GM13977 (cell line): ENCODE data around the gene MAD1L1.

Experiments used
- DNase-seq: peaks from one replicate; pipeline ENCODE4 v3.0.0; 2012; ENCODE audit warnings: low spot score
- CTCF ChIP-seq: IDR thresholded peaks from 2 replicates; pipeline ENCODE4 v1.5.1; 2012; ENCODE audit warnings: mild to moderate bottlenecking, control low read depth; ENCODE audit not compliant: insufficient read depth; ENCODE audit errors: extremely low read depth, missing control alignments
- in situ Hi-C: fragments of 300-500 bp; cut with MboI; formaldehyde crosslinking; loops from one replicate; pipeline ENCODE4 v1.12.0; 2022; ENCODE audit warnings: low sequenced_read_pairs, low pct_unique_long_range_greater_than_20kb, mixed read lengths, inconsistent platforms; ENCODE audit not compliant: unreplicated experiment

The MAD1L1 gene

DNA sequence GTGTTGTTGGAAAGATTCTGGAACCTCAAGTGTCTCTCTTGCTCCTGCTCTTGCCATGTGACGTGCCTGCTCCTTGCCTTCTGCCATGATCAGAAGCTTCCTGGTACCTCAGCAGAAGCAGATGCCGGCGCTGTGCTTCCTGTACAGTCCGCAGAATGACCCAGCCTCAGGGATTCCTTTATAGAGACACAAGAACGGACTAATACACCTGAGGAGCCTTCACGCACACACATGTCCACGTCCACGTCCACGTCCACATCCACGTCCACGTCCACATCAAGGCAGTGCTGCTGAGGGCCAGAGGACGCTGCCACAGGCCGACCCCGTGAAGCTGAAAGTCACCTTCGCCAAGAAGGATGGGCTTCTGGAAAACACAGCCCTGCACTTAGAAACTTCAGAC, 190.1 kb downstream of the MAD1L1 start:
- TF ChIP-seq CTCF: no peak
- in situ Hi-C loops: no loop called here
- no peak for DNase-seq

- peak; percentile 19 for TF ChIP-seq CTCF
- in situ Hi-C loops: no loop called here
- no peak for DNase-seq
Observed at GRCh38 chr7:2041496-2042367, 191.0 kb downstream of the MAD1L1 start.

GRCh38 chr7:2040893-2041270, 191.9 kb downstream of the MAD1L1 start:
- TF ChIP-seq CTCF: no peak
- in situ Hi-C loops: no loop called here
- no peak for DNase-seq

- in situ Hi-C loops: no loop called here
- DNase-seq: no peak
- no peak for TF ChIP-seq CTCF
Observed at GRCh38 chr7:2040201-2040892, 192.4 kb downstream of the MAD1L1 start.

DNA sequence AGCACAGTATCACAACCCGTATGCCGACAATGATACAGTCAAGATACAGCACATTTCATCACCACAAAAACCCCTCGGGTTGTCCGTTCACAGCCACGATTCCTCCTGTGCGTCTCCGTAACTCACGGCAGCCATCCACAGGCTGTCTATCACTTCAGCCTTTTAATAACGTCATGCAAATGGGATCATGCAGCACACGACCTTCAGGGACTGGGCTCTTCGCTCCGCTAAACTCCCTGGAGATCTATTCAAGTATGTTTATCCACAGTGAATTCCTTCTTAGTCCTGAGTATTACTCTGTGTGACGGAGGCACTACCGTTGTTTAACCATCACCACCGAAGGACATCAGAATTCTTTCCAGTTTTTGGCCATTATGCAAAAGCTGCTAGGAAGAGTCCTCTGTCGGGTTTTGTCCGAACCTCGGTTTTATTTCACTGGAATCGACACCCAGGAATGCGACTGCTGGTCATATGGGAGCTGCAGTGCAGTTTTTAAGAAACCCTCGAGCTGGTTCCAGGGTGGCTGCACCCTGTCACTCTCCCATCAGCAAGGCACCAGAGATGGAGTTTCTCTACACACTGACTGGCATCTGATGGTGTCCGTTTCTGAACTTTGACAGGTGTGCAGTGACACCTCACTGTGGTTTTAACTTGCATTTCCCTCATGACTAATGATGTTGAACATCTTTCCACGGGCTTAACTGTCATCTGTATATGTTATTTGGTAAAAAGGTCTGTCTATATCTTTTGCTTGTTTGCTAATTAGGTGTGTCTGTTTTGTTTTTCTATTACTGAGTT, 193.6 kb downstream of the MAD1L1 start:
- in situ Hi-C loops: no loop called here
- TF ChIP-seq CTCF: no peak
- DNase-seq: no peak

DNA sequence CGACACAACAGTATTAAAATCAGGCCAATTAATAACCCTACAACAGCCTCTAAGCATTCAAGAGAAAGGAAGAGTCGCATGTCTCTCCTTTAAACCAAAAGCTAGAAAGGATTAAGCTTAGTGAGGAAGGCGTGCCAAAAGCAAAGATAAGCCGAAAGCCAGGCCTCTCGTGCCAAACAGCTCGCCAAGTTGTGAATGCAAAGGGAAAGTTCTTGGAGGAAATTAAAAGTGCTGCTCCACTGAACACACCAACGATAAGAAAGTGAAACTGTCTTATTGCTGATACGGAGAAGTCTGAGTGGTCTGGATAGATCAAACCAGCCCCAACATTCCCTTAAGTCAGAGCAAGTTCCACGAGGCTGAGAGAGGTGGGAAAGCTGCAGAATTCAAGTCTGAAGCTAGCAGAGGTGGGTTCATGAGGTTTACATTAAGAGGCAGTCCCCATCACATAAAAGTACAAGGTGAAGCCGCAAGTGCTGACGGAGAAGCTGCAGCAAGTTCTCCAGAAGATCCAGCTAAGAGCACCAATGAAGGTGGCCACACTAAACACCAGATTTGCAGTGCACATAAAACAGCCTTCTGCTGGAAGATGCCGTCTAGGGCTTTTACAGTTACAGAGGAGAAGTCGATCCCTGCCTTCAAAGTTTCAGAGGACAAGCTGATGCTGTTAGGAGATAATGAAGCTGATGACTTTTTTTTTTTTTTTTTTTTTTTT, 194.8 kb downstream of the MAD1L1 start:
- in situ Hi-C loops: no loop called here
- no peak for TF ChIP-seq CTCF
- DNase-seq: no peak
